GM18861 (cell line): ENCODE measurements around the gene P4HB.

Experiments
- ATAC-seq: cut with Tn5 transposase; IDR thresholded peaks from one replicate; pipeline ENCODE4 v1.9.1; 2021; ENCODE audit not compliant: unreplicated experiment

Gene P4HB

DNA sequence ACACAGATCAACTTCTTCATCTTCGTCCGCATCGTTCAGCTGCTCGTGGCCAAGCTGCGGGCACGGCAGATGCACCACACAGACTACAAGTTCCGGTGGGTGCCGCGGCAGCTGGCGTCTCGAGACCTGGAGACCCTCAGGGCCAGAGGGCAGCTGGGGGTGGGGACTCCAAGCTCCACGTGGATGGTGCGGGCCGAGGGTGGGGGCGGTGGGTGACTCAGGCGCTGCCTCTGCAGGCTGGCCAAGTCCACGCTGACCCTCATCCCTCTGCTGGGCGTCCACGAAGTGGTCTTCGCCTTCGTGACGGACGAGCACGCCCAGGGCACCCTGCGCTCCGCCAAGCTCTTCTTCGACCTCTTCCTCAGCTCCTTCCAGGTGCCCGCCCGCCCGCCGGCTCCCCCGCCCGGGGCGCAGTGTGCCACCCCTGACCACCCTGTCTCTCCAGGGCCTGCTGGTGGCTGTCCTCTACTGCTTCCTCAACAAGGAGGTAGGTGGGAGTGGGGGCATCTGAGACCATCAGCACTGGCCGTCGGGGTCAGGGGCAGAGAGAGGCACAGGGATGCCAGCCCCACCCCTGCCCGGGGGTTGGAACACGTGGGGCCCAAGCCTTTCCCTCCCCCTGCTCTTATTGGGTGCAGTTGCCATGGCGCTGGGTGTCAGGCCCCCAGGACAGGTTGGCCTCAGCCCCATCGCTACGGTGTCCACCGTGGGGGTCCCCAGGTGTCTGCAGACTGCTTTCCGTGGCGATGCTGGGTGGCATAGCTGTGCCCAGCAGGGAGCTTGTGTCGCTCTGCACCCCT is 47.6 kb downstream of the P4HB start:
- ATAC-seq: no peak

DNA sequence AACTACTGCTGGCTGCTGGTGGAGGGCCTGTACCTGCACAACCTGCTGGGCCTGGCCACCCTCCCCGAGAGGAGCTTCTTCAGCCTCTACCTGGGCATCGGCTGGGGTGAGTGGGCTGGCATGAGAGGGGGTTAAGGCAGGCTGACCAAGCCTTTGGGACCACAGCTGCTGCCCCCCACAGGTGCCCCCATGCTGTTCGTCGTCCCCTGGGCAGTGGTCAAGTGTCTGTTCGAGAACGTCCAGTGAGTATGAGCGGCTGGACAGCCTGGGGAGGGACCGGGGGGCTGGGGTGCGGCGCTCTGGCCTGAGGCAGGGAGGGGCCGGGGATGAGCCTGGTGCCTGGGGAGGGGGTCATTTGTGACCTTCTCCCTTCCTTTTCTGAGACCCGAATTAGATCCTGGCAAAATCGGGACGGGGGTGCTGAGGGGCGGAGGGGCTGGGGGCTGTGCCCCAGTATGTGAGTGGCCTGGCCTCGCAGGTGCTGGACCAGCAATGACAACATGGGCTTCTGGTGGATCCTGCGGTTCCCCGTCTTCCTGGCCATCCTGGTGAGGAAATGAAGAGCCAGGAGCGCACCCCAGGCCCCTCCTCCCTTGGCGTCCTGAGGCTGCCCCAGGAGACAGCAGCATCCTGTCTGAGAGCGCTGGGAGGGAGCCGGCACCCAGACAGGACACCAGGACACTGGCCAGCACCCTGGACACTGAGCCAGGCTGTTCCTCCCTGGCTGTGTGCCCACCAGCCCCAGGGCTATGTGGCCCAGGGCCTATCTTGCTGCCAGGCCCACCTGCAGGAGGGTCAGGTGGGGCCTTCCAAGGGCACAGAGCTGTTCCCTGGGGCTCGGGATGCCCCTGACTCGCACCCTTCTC is 48.4 kb downstream of the P4HB start:
- no peak for ATAC-seq

- ATAC-seq: no peak
These were observed 49.2 kb downstream of the P4HB start for GRCh38 chr17:81810892-81811704.

GRCh38 chr17:81810476-81810875 is 49.9 kb downstream of the P4HB start:
- no peak for ATAC-seq

GRCh38 chr17:81809556-81809998 is 50.8 kb downstream of the P4HB start:
- no peak for ATAC-seq

DNA sequence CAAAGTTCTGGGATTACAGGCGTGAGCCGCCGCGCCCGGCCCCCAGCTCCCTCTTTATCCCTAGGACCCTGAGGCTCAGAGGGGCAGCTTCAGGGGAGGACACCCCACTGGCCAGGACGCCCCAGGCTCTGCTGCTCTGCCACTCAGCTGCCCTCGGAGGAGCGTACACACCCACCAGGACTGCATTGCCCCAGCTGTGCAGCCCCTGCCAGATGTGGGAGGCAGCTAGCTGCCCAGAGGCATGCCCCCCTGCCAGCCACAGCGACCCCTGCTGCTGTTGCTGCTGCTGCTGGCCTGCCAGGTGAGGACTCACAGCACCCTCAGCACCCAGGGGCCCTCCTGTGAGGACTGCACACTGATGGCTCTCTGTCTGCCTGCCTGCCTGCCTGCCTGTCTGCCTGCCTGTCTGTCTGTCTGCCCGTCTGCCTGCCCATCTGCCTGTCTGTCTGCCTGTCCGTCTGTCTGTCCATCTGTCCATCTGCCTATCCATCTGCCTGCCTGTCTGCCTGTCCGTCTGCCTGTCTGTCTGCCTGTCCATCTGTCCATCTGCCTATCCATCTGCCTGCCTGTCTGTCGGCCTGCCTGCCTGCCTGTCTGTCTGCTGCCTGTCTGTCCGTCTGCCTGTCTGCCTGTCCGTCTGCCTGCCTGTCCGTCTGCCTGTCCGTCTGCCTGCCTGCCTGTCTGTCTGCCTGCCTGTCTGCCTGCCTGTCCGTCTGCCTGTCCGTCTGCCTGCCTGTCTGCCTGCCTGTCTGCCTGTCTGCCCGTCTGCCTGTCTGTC is 51.4 kb downstream of the P4HB start:
- no peak for ATAC-seq

- no peak for ATAC-seq
These were observed 52.5 kb downstream of the P4HB start for GRCh38 chr17:81807839-81808238.

DNA sequence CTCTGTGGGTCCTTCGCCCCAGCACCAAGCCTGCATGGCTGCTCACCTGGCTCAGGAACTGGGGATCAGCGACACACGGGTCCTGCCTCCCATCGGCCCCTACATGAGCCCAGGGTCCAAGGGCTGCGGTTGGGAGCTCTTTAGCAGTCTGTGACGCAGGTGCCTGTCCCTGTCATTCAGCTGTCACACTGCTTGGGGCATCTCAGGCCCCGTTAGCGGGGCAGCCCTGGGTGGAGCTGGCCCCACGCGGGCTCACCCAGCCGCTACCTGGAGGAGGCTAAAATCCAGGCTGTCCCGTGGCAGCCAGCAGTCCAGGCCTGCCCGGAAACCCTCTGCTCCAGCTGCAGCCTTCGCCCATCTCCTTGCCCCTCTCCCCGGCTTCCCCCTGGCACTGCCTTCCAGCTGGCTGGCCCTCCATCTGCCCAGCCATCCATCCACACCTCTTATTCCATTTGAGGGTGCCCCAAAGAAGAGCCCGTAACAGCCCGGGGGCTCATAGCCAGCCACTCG is 53.1 kb downstream of the P4HB start:
- no peak for ATAC-seq

- no peak for ATAC-seq
These were observed 53.7 kb downstream of the P4HB start for GRCh38 chr17:81806461-81807209.

- no peak for ATAC-seq
These were observed 54.5 kb downstream of the P4HB start for GRCh38 chr17:81805707-81806460.

GRCh38 chr17:81804559-81805399 is 55.6 kb downstream of the P4HB start:
- no peak for ATAC-seq

DNA sequence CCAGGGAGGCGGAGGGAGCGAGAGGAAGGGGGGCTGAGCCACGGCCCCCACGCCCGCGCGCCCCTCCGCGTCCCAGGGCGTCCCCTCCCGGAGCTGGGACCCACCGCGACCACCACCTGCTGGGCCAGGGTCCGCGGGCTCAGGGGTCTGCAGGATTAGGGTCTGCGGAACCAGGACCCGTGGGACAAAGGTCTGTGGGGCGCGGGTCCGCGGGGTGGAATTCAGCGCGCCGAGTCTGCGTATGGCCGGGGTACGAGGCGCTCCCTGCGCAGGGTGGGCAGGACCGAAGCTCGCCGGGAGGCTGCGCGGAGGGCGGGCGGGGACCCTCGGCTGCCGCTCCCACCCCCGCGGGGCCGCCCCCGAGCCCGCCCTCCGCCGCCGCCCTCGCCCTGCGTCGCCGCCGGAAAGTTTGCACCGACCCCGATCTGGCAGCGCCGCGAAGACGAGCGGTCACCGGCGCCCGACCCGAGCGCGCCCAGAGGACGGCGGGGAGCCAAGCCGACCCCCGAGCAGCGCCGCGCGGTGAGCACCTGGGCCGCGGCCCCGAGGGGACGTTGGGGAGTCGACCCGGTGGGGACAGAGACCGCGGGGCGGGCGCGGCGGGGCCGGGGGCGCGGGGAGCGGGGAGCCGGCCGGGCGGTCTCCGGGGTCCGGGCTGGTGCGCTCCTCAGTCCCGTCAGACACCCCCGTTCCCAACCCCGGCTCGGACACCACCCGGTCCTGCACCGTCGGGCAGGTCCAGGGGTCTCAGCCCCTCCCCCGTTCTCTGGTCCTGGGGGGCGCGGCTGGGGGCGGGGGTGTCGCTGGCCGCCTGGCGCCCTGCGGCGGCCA is 56.4 kb downstream of the P4HB start, which contains the start of gene GCGR:
TSS of gene GCGR (plus strand) at position 423 of the 831 bp plus-strand sequence. CDS start 4,869 bp downstream, outside the sequence.
- ATAC-seq: no peak

DNA sequence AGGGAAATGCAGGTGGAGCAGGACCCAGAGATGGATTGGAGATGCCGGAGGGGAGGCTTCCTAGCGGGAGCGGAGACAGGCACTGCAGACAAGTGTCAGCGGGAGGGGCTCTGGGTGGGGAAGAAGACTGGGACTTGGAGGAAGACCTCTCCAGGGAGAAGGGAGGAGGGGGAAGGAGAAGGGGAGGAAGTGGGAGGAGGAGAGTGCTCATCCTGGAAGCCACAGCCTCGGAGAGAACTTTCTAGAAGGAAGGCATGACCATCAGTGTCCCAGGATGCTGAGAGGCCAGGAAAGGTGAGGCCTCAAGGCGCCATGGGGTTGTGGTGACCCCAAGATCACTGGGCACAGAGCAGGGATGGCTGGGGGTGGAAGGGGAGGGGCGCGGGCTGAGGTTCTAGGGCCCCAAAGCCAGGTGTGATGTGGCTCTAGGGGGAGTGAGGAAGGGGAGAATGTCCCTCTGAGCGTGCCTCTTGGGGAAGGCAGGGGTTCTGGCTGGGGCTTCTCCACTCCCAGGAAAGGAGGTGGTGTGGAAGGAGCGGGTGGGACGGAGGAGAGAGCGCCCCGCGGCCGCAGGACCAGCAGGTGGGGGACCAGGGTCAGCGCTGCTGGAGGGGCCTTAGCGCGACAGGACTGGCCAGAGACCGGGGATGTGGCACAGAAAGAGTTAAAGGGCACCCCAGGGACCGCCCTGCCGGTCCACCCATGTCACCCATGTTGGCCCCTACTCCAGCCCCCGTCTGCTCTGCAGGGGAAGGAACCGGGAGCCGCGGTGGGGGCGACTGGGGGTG is 57.3 kb downstream of the P4HB start:
- ATAC-seq: no peak

DNA sequence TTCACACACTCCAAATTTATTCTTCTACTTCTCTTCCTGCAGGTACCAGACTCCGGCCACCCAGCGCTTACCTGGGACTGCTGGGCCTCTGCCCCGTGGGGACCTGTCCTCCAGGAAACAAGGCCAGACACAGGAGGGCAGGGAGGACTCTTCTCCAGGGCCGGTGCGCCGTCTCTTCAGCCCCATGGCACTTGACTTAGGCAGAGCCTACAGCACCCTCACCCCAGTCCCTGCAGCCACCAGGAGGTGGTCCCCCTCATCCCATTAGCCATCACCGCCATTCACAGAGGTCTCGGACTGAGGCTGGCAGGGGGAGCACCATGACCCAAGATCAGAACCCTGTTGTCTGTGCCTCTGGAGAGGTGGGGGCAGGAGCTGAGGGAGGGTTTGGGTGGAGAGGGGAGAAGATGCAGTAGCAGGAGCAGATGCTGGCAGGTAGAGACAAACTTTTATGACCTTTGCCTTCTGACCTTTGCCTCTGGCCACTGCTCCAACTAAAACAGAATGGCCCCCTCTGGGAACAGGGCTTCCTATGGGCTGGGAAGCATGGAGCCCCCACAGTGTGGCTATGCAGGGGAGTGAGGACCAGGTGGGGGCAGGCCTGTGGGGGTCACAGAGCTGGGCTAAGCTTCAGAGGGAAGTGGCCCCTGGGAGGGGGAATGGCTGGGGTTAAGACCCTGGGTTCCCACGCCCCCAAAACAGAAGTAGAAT is 58.1 kb downstream of the P4HB start:
- no peak for ATAC-seq

DNA sequence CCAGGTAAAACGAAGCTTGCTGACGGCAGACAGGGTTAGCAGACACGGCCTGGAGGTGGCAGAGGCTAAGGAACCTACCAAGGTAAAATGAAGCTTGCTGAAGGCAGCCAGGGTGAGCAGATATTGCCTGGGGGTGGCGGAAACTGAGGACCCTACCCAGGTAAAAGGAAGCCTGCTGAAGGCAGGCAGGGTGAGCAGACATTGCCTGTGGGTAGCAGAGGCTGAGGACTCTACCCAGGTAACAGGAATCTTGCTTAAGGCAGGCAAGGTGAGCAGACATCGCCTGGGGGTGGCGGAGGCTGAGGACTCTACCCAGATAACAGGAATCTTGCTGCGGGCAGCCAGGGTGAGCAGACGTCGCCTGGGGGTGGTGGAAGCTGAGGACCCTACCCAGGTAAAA is 59.0 kb downstream of the P4HB start:
- ATAC-seq: no peak

DNA sequence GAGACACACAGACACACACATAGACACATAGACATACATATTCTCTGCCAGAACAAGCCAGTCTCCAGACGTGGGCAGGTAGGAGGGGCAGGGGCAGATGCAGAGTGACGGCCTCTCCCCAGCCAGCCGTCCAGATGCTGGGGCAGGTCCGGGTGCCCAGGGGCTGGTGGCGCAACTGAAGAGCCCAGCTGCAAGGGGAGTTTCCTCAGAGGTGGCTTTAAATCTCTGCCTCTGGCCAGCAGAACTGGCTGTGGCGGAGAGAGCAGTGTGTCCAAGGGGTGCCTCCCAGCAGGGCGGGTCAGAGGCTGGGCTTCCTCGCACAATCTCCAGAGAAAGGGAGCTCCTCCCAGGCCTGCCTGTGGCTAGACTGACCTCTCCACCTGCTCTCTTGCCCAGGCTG is 65.8 kb downstream of the P4HB start:
- no peak for ATAC-seq
